AG04450 (cell line): ENCODE data around the gene MOB1B. TPM values are rescaled to one million over a fixed set of nuclear protein-coding genes. Genes with fewer than 3 reads are reported as not detected.
"Not testable (repeated sequence)": the region's sequence is repeated elsewhere in the genome, so short reads cannot be mapped to it uniquely, and the experiment has no call there.

Source experiments
- CTCF ChIA-PET: fragments of 300-600, 350-600 bp; formaldehyde crosslinking; extraction: SDS; loops from one replicate; lab custom pipeline; 2022; ENCODE audit warnings: antibody characterized with exemption, inconsistent platforms; lab: Charles Lee
- POLR2A ChIA-PET: fragments of 350-600 bp; formaldehyde crosslinking; extraction: SDS; loops from one replicate; lab custom pipeline; 2021; ENCODE audit warnings: antibody characterized with exemption, inconsistent platforms; lab: Yijun Ruan, JAX
- DNase-seq: peaks from one replicate; pipeline ENCODE4 v3.0.0-alpha.2; 2011; ENCODE audit warnings: low read depth, low spot score
- H3K27ac ChIP-seq: one replicate; pipeline ENCODE4 v1.5.1; 2012; ENCODE audit warnings: low read depth, low read length, control low read depth
- H3K27me3 ChIP-seq: one replicate; pipeline ENCODE4 v1.6.0; 2012; ENCODE audit warnings: low read length; ENCODE audit not compliant: control insufficient read depth, insufficient read depth
- H3K4me3 ChIP-seq: 2 replicates; pipeline ENCODE4 v1.5.1; 2011; ENCODE audit warnings: mild to moderate bottlenecking, low read depth, low read length, control low read depth
- H3K9me3 ChIP-seq: 2 replicates; pipeline ENCODE4 v1.5.1; 2012; ENCODE audit warnings: low read length; ENCODE audit not compliant: control insufficient read depth, insufficient read depth
- CTCF ChIP-seq: IDR thresholded peaks from 2 replicates; pipeline ENCODE4 v1.5.1; 2011; ENCODE audit warnings: low read depth, low read length, control low read depth, inconsistent platforms
- polyA plus RNA-seq: library from polyadenylated mRNA; depleted of rRNA; stranded (reverse); fragments of >200 nt; gene quantifications from 2 replicates; pipeline ENCODE4 v1.2.3, GENCODE V29; 2011

The MOB1B gene
- polyA plus RNA-seq, 1 experiment: 21.4 TPM

- no peaks in the 10 kb centered on the region for H3K9me3 ChIP-seq
- DNase-seq: no peak
- H3K27me3 ChIP-seq: no peaks in the 10 kb centered on the region
- no peak overlapping the region for H3K27ac ChIP-seq
- no peak overlapping the region for H3K4me3 ChIP-seq
- ChIA-PET POLR2A (no interaction called here), CTCF (interaction anchor here (0.6 kb wide), 1 partner anchor 274 kb away, joined by 3 read pairs; no protein-coding TSS in a partner anchor)
- no peak for TF ChIP-seq CTCF
Measured at GRCh38 chr4:71004281-71004851, 102.2 kb downstream of the MOB1B start.

- H3K9me3 ChIP-seq, POLR2A ChIA-PET, DNase-seq, H3K27ac ChIP-seq, CTCF ChIA-PET, H3K4me3 ChIP-seq, H3K27me3 ChIP-seq: not testable (repeated sequence)
Measured at GRCh38 chr4:71005025-71005424, 102.9 kb downstream of the MOB1B start.

- H3K27ac ChIP-seq: no peak overlapping the region
- no peaks in the 10 kb centered on the region for H3K9me3 ChIP-seq
- DNase-seq: no peak
- POLR2A ChIA-PET: no interaction called here
- CTCF ChIA-PET: interaction anchor here (1.2 kb wide), 1 partner anchor 354 kb away, joined by 3 read pairs; no protein-coding TSS in a partner anchor
- H3K4me3 ChIP-seq: no peak overlapping the region
- H3K27me3 ChIP-seq: no peaks in the 10 kb centered on the region
- TF ChIP-seq CTCF: no peak
Measured at GRCh38 chr4:71006203-71006907, 104.2 kb downstream of the MOB1B start.

- CTCF ChIA-PET: interaction anchor here (1.1 to 2.8 kb wide), 4 partner anchors 8 to 19 kb away, joined by 4 to 36 read pairs (median 26); no protein-coding TSS in a partner anchor
- TF ChIP-seq CTCF: no peak
- H3K27me3 ChIP-seq: no peaks in the 10 kb centered on the region
- DNase-seq: no peak
- H3K27ac ChIP-seq: no peak overlapping the region
- H3K4me3 ChIP-seq: no peak overlapping the region
- H3K9me3 ChIP-seq: no peaks in the 10 kb centered on the region
- POLR2A ChIA-PET: no interaction called here
Measured at GRCh38 chr4:71008196-71008595, 106.0 kb downstream of the MOB1B start.

GRCh38 chr4:71009086-71009485, 106.9 kb downstream of the MOB1B start:
- H3K27ac ChIP-seq: no peak overlapping the region
- H3K4me3 ChIP-seq: no peak overlapping the region
- H3K9me3 ChIP-seq: no peaks in the 10 kb centered on the region
- ChIA-PET POLR2A (interaction anchor here (1.2 to 1.6 kb wide), 2 partner anchors 107 to 171 kb away, joined by 4 to 5 read pairs; partner anchors contain the start of gene MOB1B), CTCF (interaction anchor here (0.6 to 3.3 kb wide), 17 partner anchors 9 to 684 kb away, joined by 3 to 54 read pairs (median 9); partner anchors contain the start of gene DCK)
- no peaks in the 10 kb centered on the region for H3K27me3 ChIP-seq
- DNase-seq: no peak
- TF ChIP-seq CTCF: no peak
